Measurements from ENCODE around the gene VWA7.

Gene VWA7

DNA sequence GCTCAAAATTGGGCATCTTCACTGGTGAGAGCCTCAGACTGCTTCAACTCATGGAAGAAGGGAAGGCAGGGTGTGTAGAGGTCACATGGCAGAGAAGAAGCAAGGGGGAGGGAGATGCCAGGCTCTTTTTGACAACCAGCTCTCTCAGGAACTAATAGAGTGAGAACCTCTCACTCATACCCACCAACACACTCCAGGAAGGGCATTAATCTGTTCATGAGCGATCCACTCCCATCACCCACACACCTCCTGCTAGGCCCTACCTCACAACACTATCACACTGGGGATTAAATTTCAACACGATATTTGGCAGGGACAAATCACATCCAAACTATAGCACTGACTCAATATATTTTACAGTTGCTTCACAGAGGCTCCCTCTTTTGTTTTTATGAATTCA, 35.3 kb downstream of the VWA7 start:
- no peak for DNase-seq (ENCODE audit: low read depth in 2 of 2)
- no peak for TF ChIP-seq CTCF (IDR thresholded peaks at IDR 0.05; ENCODE audit: low read depth, low read length)
- H3K4me3 ChIP-seq (replicated peaks in 1 of 2; ENCODE audit: low read depth in 2 of 2, low read length in 2 of 2): no peak overlapping the region

DNA sequence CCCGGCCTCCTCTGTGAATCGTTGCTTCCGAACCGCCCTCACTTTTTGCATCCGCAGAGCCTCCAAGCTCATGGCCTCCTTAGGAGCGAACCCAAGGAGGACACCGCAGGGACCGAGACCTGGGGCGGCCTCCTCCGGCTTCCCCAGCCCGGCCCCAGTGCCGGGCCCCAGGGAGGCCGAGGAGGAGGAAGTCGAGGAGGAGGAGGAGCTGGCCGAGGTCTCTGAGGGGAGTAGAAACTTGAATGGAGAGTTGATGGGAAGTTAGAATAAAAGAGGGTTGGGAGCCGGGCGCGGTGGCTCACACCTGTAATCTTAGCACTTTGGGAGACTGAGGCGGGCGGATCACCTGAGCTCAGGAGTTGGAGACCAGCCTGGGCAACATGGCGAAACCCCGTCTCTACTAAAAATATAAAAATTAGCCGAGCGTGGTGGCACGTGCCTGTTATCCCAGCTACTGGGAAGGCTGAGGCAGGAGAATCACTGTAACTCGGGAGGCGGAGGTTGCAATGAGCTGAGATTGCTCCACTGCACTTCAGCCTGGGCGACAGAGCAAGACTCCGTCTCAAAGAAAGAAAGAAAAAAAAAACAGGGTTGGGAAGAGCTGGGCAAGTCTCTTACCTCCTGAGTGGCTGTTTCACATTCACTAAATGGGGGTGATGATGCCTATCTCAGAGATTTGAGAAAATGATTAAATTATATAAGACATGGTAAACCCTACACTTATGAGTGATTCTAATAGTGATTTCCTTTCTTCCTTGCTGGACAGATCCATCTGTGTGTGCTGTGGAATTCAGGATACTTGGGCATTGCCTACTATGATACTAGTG, 36.5 kb downstream of the VWA7 start:
- TF ChIP-seq CTCF (IDR thresholded peaks at IDR 0.05; ENCODE audit: low read depth, low read length): no peak
- DNase-seq (ENCODE audit: low read depth in 2 of 2): peak in 1 of 2 donors; percentile 38
- peak overlapping the region; percentile 89 to 94 for H3K4me3 ChIP-seq (replicated peaks in 1 of 2; ENCODE audit: low read depth in 2 of 2, low read length in 2 of 2)

GRCh38 chr6:31739639-31740396, 37.3 kb downstream of the VWA7 start, which contains the start of gene MSH5:
Gene MSH5 (plus strand): TSS chr6:31740005. CDS start chr6:31740467, 462 bp downstream.
- H3K4me3 ChIP-seq (replicated peaks in 1 of 2; ENCODE audit: low read depth in 2 of 2, low read length in 2 of 2): peak within 1 kb of the TSS; percentile 89 to 94
- no peak for TF ChIP-seq CTCF (IDR thresholded peaks at IDR 0.05; ENCODE audit: low read depth, low read length)
- peak; percentile 99 for DNase-seq (ENCODE audit: low read depth in 2 of 2)

DNA sequence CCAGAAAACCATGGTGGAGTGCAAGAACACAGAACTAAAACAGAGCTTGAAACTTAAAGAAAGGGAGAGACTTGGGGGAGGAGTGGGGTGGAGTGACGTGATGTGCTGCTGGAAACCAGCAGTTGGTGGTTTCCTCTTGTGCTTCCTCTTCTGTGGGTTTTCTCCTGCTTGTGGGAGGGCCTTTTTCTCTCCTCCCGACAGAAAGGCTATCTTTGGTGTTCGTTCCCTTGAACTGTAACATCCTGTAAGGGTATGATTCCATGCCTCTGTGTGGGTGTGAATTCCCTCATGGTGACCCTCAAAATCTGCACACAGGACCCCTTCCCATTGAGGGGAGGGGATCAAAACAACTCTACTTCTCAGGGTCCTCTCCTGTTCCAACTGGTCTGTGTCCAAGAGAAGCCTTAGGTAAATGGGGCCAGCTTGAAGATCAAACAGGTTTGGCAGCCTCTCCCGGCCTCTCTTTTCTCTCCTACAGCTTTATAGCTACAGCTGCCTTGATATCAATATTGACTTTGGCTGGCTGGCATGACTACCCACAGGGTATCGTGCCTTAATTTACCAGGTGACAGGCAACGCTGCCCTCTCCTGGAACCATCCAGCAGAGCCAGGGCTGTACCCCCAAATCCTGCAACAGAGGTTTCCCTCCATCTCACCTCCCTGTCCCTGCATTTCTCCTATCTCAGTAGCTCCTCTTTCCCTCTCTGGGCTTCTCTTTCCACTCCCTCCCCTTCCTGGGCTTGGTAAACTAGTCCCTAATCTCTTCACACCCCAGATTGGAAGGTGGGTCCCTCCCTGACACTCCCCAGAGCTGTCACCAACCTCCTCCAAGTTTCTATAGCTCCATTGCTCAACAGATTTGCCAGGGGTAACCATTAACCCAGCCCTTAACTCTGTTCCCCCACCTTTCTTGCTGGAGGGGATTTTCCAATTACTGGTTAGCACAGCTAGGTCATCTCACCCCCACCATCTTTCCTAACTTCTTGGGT, 38.8 kb downstream of the VWA7 start:
- H3K4me3 ChIP-seq (replicated peaks in 1 of 2; ENCODE audit: low read depth in 2 of 2, low read length in 2 of 2): peak overlapping the region in 1 of 2 donors; percentile 11
- DNase-seq (ENCODE audit: low read depth in 2 of 2): peak; percentile 84 to 91
- peak; percentile 10 for TF ChIP-seq CTCF (IDR thresholded peaks at IDR 0.05; ENCODE audit: low read depth, low read length)

GRCh38 chr6:31737315-31737990, 39.7 kb downstream of the VWA7 start:
- H3K4me3 ChIP-seq (replicated peaks in 1 of 2; ENCODE audit: low read depth in 2 of 2, low read length in 2 of 2): no peak overlapping the region
- peak in 1 of 2 donors; percentile 57 for DNase-seq (ENCODE audit: low read depth in 2 of 2)
- no peak for TF ChIP-seq CTCF (IDR thresholded peaks at IDR 0.05; ENCODE audit: low read depth, low read length)

Data from cardiac fibroblast (primary cell).